Peyer's patch (tissue), 4 donors: Measurements from ENCODE around the gene HOXA5. TPM values are rescaled to one million over a fixed set of nuclear protein-coding genes. Genes with fewer than 3 reads are reported as not detected.

Experiments
- DNase-seq, 3 donors: peaks; one replicate each; pipeline ENCODE4 v3.0.0-alpha.2; 2017 to 2019
- H3K27ac ChIP-seq, 4 donors: fragments of 200-600 bp; sonication (generic); one replicate each; pipeline ENCODE4 v1.5.1; 2016 to 2019
- H3K27me3 ChIP-seq, 2 donors: fragments of 200-600 bp; sonication (generic); one replicate each; pipeline ENCODE4 v1.5.1; 2019
- H3K36me3 ChIP-seq, 3 donors: fragments of 200-600 bp; sonication (generic); one replicate each; pipeline ENCODE4 v1.5.1; 2016 to 2019
- H3K4me1 ChIP-seq, 4 donors: fragments of 200-600 bp; sonication (generic); one replicate each; pipeline ENCODE4 v1.5.1; 2016 to 2019
- H3K4me3 ChIP-seq, 4 donors: fragments of 200-600 bp; sonication (generic); 1 replicate in 3 of 4; 2 replicates in 1 of 4; pipeline ENCODE4 v1.5.1; 2016 to 2019; ENCODE audit warnings: mild to moderate bottlenecking in 1 of 4
- H3K9me3 ChIP-seq, 4 donors: fragments of 200-600 bp; sonication (generic); one replicate each; pipeline ENCODE4 v1.5.1; 2016 to 2019; ENCODE audit warnings: mild to moderate bottlenecking in 1 of 4
- CTCF ChIP-seq, 6 experiments: fragments of 450-650 bp in 4 of 6; fragments of 200-600 bp in 2 of 6; sonication (generic) in 1 of 6; IDR thresholded peaks; one replicate each; pipeline ENCODE4 v1.5.1; 2017 to 2019; ENCODE audit warnings: antibody characterized with exemption in 6 of 6, mild to moderate bottlenecking in 3 of 6, moderate library complexity in 1 of 6
- POLR2A ChIP-seq, 2 donors: fragments of 450-650 bp; IDR thresholded peaks; one replicate each; pipeline ENCODE4 v1.5.1; 2017; ENCODE audit warnings: antibody characterized with exemption in 2 of 2, mild to moderate bottlenecking in 2 of 2, moderate library complexity in 2 of 2
- total RNA-seq, 4 donors: library from RNA; depleted of rRNA; stranded (reverse); fragments of >200 nt; gene quantifications; one replicate each; pipeline ENCODE4 v1.1.0, GENCODE V29; 2016

The HOXA5 gene
- total RNA-seq, 4 donors from 2014 or later, result 8.3 to 24.3 (median 20.1) TPM

GRCh38 chr7:27176962-27177794, 33.7 kb upstream of the HOXA5 start:
- DNase-seq, result peak in 2 of 3 donors; percentile 50 to 61
- peak overlapping the region in 2 of 4 donors; percentile 33 to 38 for H3K4me3 ChIP-seq
- TF ChIP-seq CTCF (IDR thresholded peaks at IDR 0.05) (no peak), POLR2A (IDR thresholded peaks at IDR 0.05) (no peak)
- H3K9me3 ChIP-seq, result no peaks in the 10 kb centered on the region
- no peaks in the 10 kb centered on the region for H3K36me3 ChIP-seq
- peaks cover 0 to 24% (median 11%) of the 10 kb centered on the region in 4 donors for H3K4me1 ChIP-seq
- peaks cover 0 to 12% of the 10 kb centered on the region in 2 donors for H3K27me3 ChIP-seq
- peak overlapping the region in 2 of 4 donors; percentile 44 to 88 for H3K27ac ChIP-seq

- Histone ChIP-seq H3K4me1 (peaks cover 0 to 24% (median 11%) of the 10 kb centered on the region in 4 donors), H3K27me3 (peaks cover 0 to 12% of the 10 kb centered on the region in 2 donors), H3K9me3 (no peaks in the 10 kb centered on the region), H3K27ac (peak overlapping the region in 2 of 4 donors; percentile 85 to 88), H3K36me3 (no peaks in the 10 kb centered on the region), H3K4me3 (peak overlapping the region in 1 of 4 donors; percentile 34)
- TF ChIP-seq POLR2A (IDR thresholded peaks at IDR 0.05), result no peak
- TF ChIP-seq CTCF (IDR thresholded peaks at IDR 0.05), result no peak
- no peak for DNase-seq
Observed at GRCh38 chr7:27176524-27176845, 33.0 kb upstream of the HOXA5 start.

- peaks cover 0 to 12% of the 10 kb centered on the region in 2 donors for H3K27me3 ChIP-seq
- H3K27ac ChIP-seq, result peak overlapping the region in 3 of 4 donors; percentile 38 to 88 (median 85)
- no peak for TF ChIP-seq CTCF (IDR thresholded peaks at IDR 0.05)
- no peak for TF ChIP-seq POLR2A (IDR thresholded peaks at IDR 0.05)
- DNase-seq, result peak in 2 of 3 donors; percentile 47 to 68
- peak overlapping the region in 2 of 4 donors; percentile 34 to 84 for H3K4me3 ChIP-seq
- H3K9me3 ChIP-seq, result no peaks in the 10 kb centered on the region
- peaks cover 0 to 24% (median 11%) of the 10 kb centered on the region in 4 donors for H3K4me1 ChIP-seq
- no peaks in the 10 kb centered on the region for H3K36me3 ChIP-seq
Observed at GRCh38 chr7:27175626-27176523, 32.4 kb upstream of the HOXA5 start.

GRCh38 chr7:27174874-27175625, 31.6 kb upstream of the HOXA5 start:
- Histone ChIP-seq H3K4me3 (peak overlapping the region in 2 of 4 donors; percentile 81 to 84), H3K9me3 (no peaks in the 10 kb centered on the region), H3K27ac (peak overlapping the region in 3 of 4 donors; percentile 85 to 88 (median 87)), H3K27me3 (peaks cover 0 to 13% of the 10 kb centered on the region in 2 donors), H3K4me1 (peaks cover 0 to 22% (median 11%) of the 10 kb centered on the region in 4 donors), H3K36me3 (no peaks in the 10 kb centered on the region)
- DNase-seq, result peak in 1 of 3 donors; percentile 71
- TF ChIP-seq POLR2A (IDR thresholded peaks at IDR 0.05) (peak; percentile 49 to 71), CTCF (IDR thresholded peaks at IDR 0.05) (no peak)
